Raji (cell line): ENCODE data around the gene SOX4.

Source experiments
- POLR2A ChIP-seq: IDR thresholded peaks from 2 replicates; pipeline ENCODE4 v1.6.1; 2011; ENCODE audit warnings: low read depth, low read length, control low read depth; ENCODE audit not compliant: insufficient read depth

SOX4 gene

DNA sequence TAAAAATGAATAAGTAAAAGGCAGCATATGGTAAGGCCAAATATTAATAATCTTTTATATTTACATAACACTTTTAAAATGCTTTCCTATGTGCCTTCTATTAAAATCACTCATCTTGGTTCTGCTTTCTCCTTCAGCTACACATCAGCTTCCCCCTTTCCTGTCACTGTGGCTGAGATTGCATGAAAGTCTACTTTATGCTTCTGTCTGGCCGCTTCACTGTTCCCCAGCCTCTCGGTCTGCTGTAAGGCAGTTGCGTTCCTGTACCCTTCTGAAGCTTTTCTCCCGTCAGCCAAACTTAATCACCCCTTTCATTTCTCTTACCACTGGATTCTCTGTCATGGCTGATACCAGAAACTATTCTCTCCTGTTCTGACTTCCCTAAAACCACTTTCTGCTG is 34.6 kb downstream of the SOX4 start:
- no peak for TF ChIP-seq POLR2A

GRCh38 chr6:21633511-21634109 is 40.1 kb downstream of the SOX4 start:
- no peak for TF ChIP-seq POLR2A

- no peak for TF ChIP-seq POLR2A
Observed at GRCh38 chr6:21634582-21634981, 41.0 kb downstream of the SOX4 start.

DNA sequence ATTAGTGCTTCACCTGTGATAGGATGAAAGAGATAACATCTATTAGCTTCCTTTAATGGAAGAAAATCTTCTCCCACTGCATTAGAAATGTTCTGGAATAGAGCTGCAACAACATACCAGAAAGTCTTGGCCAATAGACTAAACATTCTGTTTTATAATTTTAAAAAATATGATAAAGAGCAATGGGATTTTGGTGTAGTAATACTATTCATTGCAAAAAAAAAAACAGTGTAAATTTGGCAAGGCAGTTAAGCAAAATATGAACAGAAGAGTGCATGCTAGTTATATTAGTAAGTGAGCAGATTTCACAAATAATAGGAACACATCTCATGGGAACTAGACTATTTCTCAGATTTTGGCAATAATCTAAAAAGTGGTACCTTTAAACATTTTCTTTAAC is 43.3 kb downstream of the SOX4 start:
- TF ChIP-seq POLR2A = no peak

DNA sequence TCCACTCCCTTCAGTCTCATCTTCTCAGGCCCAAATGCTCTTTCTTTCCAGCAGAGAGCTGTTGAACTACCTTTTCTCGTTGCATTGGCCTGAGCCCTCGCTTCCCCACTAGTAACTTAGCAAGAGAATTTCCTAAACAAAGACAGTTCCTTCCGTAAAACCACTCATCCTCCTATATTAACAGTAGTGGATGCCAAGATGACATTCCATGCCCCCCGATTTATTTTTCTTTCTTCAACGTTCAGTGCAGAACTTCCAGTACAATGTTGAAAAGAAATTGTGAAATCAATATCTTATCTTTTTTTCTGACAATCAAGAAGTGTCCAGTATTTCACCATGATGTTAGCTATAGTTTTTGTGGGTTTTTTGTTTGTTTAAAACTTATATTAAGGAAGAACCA is 45.8 kb downstream of the SOX4 start:
- TF ChIP-seq POLR2A = no peak
